Uterus (tissue), 4 donors: ENCODE results near the gene ANXA3. TPM values are rescaled to one million over a fixed set of nuclear protein-coding genes. Genes with fewer than 3 reads are reported as not detected.

Experiments
- DNase-seq, 2 donors: peaks; one replicate each; pipeline ENCODE4 v3.0.0-alpha.2; 2019 to 2020
- H3K27ac ChIP-seq, 2 donors: fragments of 200-600 bp; sonication (generic); 1 replicate in 1 of 2; 2 replicates in 1 of 2; pipeline ENCODE4 v1.5.1; 2016 to 2018
- H3K27me3 ChIP-seq, 2 donors: fragments of 200-600 bp; sonication (generic); one replicate each; pipeline ENCODE4 v1.5.1; 2018 to 2019; ENCODE audit warnings: control low read depth in 1 of 2
- H3K36me3 ChIP-seq, 2 donors: fragments of 200-600 bp; sonication (generic); one replicate each; pipeline ENCODE4 v1.5.1; 2019; ENCODE audit warnings: control low read depth in 1 of 2
- H3K4me1 ChIP-seq, 2 donors: fragments of 200-600 bp; sonication (generic); one replicate each; pipeline ENCODE4 v1.5.1; 2018 to 2019; ENCODE audit warnings: control low read depth in 1 of 2
- H3K4me3 ChIP-seq, 2 donors: fragments of 200-600 bp; sonication (generic); 1 replicate in 1 of 2; 2 replicates in 1 of 2; pipeline ENCODE4 v1.5.1; 2018 to 2019; ENCODE audit warnings: mild to moderate bottlenecking in 1 of 2
- H3K9me3 ChIP-seq, 2 donors: fragments of 200-600 bp; sonication (generic); one replicate each; pipeline ENCODE4 v1.5.1; 2019; ENCODE audit warnings: control low read depth in 1 of 2
- POLR2A ChIP-seq, 2 donors: fragments of 450-650 bp; IDR thresholded peaks; one replicate each; pipeline ENCODE4 v1.6.1; 2016; ENCODE audit warnings: antibody characterized with exemption in 2 of 2, mild to moderate bottlenecking in 1 of 2, moderate library complexity in 1 of 2
- intact Hi-C: fragments of 100-400 bp; cut with DNase I; formaldehyde crosslinking; loops from one replicate; pipeline ENCODE4 v1.15.1; 2023; ENCODE audit warnings: low total_unique reads
- total RNA-seq, 4 donors: library from RNA; depleted of rRNA in 3 of 4; stranded (reverse); fragments of >200 nt in 3 of 4; gene quantifications; one replicate each; pipeline versions ENCODE4 v1.1.0 to v1.2.4, GENCODE V29; 2014 to 2023
- TF ChIP-seq, protein P1 (sequence below), 4 experiments: fragments of 200-600 bp in 2 of 4; fragments of 450-650 bp in 2 of 4; sonication (generic) in 2 of 4; IDR thresholded peaks; one replicate each; pipeline ENCODE4 v1.5.1; 2016 to 2019; ENCODE audit warnings: antibody characterized with exemption in 4 of 4, mild to moderate bottlenecking in 2 of 4, moderate library complexity in 1 of 4
- donor health status: DM: yes; HTN: yes; CAD: no.

ANXA3 gene
- total RNA-seq, 4 donors from 2014 or later: 13.6 to 243 (median 23.4) TPM

GRCh38 chr4:78611215-78611558, 59.6 kb downstream of the ANXA3 start:
- no peaks in the 10 kb centered on the region for H3K4me1 ChIP-seq
- intact Hi-C loops: no loop called here
- H3K27ac ChIP-seq: no peak overlapping the region
- H3K27me3 ChIP-seq: no peaks in the 10 kb centered on the region
- H3K9me3 ChIP-seq: no peaks in the 10 kb centered on the region
- no peak overlapping the region for H3K4me3 ChIP-seq
- no peaks in the 10 kb centered on the region for H3K36me3 ChIP-seq
- DNase-seq: no peak
- TF ChIP-seq, protein P1, sequence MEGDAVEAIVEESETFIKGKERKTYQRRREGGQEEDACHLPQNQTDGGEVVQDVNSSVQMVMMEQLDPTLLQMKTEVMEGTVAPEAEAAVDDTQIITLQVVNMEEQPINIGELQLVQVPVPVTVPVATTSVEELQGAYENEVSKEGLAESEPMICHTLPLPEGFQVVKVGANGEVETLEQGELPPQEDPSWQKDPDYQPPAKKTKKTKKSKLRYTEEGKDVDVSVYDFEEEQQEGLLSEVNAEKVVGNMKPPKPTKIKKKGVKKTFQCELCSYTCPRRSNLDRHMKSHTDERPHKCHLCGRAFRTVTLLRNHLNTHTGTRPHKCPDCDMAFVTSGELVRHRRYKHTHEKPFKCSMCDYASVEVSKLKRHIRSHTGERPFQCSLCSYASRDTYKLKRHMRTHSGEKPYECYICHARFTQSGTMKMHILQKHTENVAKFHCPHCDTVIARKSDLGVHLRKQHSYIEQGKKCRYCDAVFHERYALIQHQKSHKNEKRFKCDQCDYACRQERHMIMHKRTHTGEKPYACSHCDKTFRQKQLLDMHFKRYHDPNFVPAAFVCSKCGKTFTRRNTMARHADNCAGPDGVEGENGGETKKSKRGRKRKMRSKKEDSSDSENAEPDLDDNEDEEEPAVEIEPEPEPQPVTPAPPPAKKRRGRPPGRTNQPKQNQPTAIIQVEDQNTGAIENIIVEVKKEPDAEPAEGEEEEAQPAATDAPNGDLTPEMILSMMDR (IDR thresholded peaks at IDR 0.05): no peak
- no peak for TF ChIP-seq POLR2A (IDR thresholded peaks at IDR 0.05)

DNA sequence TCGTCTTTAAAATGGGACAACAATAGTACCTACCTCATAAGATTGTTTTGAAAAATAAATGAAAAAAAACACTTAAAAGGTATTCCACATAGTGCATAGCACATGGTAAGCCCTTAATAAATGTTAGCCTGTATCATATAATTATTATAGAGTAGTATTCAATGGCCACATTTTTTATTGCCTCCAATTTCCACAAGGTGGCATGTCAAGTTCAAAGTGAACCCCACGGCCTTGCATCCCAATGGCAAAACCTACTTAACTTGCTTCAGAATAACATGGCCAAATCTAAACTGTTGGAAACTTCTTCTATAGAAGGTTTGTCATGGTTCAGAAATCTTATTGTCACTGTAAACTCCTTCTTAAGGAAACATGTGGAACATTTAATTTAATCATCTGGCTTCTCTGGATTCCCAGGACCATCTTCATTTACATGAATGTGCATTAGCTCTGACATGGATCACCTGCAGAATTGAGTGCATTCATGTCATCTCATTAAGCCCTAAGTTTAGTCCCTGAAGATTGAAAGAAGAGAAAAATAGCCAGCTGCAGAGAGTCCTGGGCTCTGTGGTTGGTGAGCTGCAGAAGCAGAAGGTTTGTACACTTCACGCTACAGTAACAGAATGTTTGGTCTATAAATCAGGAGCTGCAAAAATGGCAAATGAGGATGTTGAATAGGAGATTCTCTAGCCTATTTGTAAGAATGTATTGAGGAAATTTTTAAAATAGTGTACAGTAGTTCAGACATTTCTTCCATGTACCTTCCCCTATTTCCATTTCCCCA, 61.0 kb downstream of the ANXA3 start:
- Histone ChIP-seq H3K4me3 (no peak overlapping the region), H3K36me3 (no peaks in the 10 kb centered on the region), H3K4me1 (no peaks in the 10 kb centered on the region), H3K9me3 (no peaks in the 10 kb centered on the region), H3K27ac (no peak overlapping the region), H3K27me3 (no peaks in the 10 kb centered on the region)
- TF ChIP-seq, protein P1 (IDR thresholded peaks at IDR 0.05): peak; percentile 36 to 56 (median 46)
- TF ChIP-seq POLR2A (IDR thresholded peaks at IDR 0.05): no peak
- DNase-seq: no peak
- intact Hi-C loops: no loop called here

DNA sequence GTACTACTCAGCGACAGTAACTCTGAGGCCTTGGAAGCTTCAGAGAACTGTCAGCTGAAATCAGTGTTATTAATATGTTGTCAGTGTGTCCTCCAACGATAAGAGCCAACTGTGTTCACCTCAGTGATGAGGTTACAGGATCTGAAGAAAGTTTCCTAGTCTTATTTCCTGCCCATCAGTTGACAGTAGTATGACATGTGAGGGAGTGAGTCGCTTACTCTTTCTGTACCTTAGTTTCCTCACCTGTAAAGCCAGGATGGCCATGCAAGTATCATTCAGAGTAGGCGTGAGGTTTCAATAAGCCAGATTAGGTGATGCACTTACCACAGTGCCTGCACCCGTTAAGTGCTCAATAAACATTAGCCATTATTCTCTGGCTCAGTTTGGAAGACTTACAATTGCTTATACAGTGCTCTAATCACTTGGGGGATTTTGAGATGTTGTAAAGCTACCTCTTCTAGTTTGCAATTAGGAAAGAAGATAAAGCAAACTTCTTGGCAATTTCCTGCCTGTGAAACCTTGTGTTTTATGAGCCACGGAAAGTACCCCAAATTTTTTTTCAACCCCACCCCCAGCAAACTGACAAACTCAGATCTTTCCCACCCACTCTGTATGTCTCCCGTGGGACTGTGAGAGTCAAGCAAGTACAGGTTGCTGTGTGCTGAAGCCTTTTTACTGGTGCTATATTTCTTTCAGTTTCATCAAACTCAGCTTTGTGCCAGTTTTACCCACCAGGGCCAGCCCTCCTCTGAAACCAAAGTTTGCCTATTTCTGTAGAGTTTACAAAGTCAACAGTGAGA, 62.2 kb downstream of the ANXA3 start:
- Histone ChIP-seq H3K4me3 (no peak overlapping the region), H3K4me1 (no peaks in the 10 kb centered on the region), H3K27ac (no peak overlapping the region), H3K36me3 (no peaks in the 10 kb centered on the region), H3K9me3 (no peaks in the 10 kb centered on the region), H3K27me3 (no peaks in the 10 kb centered on the region)
- intact Hi-C loops: no loop called here
- no peak for TF ChIP-seq POLR2A (IDR thresholded peaks at IDR 0.05)
- TF ChIP-seq, protein P1 (IDR thresholded peaks at IDR 0.05): no peak
- no peak for DNase-seq

DNA sequence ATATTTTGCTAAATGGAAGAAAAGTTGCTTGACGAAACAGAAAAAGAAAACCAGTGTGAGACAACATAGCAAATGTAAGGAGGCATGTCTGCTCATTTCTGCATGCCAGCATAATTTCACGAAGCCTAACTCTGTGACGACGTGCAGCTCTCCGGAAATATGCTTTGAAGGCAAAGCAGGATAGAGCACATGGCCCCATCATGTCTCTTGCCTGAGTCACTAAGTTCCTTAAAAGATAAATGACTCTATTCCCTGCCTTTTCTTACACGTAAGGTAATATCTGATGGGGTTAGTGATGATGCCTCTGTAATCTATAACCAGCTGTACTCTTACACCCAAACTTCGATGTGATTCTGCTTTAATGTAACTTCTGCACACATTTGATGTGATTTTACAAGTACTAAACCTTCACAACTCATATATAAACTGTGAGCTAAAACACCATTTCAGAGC, 64.5 kb downstream of the ANXA3 start:
- intact Hi-C loops: no loop called here
- Histone ChIP-seq H3K27me3 (no peaks in the 10 kb centered on the region), H3K9me3 (no peaks in the 10 kb centered on the region), H3K4me1 (no peaks in the 10 kb centered on the region), H3K36me3 (no peaks in the 10 kb centered on the region), H3K27ac (no peak overlapping the region), H3K4me3 (no peak overlapping the region)
- no peak for TF ChIP-seq POLR2A (IDR thresholded peaks at IDR 0.05)
- TF ChIP-seq, protein P1 (IDR thresholded peaks at IDR 0.05): no peak
- DNase-seq: no peak

DNA sequence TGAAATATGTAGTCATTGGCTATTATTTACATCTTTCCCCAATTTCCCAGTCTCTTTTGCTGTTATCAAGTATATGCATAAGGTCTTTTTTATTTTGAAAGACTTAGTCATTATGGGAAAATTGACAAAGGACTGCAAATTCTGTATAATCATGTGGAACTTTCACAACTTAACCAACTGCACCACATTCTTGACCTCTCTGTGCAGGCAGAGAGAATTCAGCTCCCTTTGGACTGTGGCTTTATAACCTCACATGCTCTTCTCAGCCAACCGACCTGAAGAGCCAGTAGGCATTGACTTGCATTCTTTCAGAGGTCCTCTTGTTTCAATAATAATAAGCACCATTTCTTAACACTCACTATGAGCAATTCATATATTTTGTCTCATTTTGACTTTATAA, 66.9 kb downstream of the ANXA3 start:
- no peak for TF ChIP-seq POLR2A (IDR thresholded peaks at IDR 0.05)
- TF ChIP-seq, protein P1 (IDR thresholded peaks at IDR 0.05): no peak
- Histone ChIP-seq H3K27me3 (no peaks in the 10 kb centered on the region), H3K4me3 (no peak overlapping the region), H3K27ac (no peak overlapping the region), H3K4me1 (no peaks in the 10 kb centered on the region), H3K9me3 (no peaks in the 10 kb centered on the region), H3K36me3 (no peaks in the 10 kb centered on the region)
- DNase-seq: no peak
- intact Hi-C loops: no loop called here
